ENCODE measurements around the gene ETF1.
"Not testable (repeated sequence)": the region's sequence is repeated elsewhere in the genome, so short reads cannot be mapped to it uniquely, and the experiment has no call there.

ETF1 gene

GRCh38 chr5:138488481-138488945, 54.5 kb downstream of the ETF1 start:
- DNase-seq: peak in 1 of 3 donors; percentile 48
- H3K9me3 ChIP-seq (ENCODE audit: control extremely low read depth in 1 of 5, control insufficient read depth in 4 of 5, insufficient read depth in 2 of 5, low read depth in 1 of 5, low read length in 4 of 5): no peaks in the 10 kb centered on the region
- H3K36me3 ChIP-seq (ENCODE audit: control insufficient read depth in 4 of 4, insufficient read depth in 4 of 4, low read length in 3 of 4): no peaks in the 10 kb centered on the region
- CTCF ChIA-PET: no interaction called here
- no peak overlapping the region for H3K27ac ChIP-seq (ENCODE audit: insufficient read depth in 1 of 2, low read depth in 1 of 2, low read length in 2 of 2, poor library complexity in 1 of 2, severe bottlenecking in 2 of 2)
- H3K27me3 ChIP-seq (replicated peaks in 2 of 5; ENCODE audit: control insufficient read depth in 4 of 5, insufficient read depth in 5 of 5, low read length in 4 of 5): peaks cover 9 to 38% (median 10%) of the 10 kb centered on the region in 5 experiments
- 92% methylated on average over 2 of the region's 5 CpGs for WGBS (ENCODE audit: insufficient coverage)
- H3K4me3 ChIP-seq (ENCODE audit: control insufficient read depth in 1 of 7, extremely low read depth in 1 of 7, insufficient read depth in 4 of 7, low read depth in 2 of 7, low read length in 6 of 7): no peak overlapping the region
- POLR2A ChIA-PET: no interaction called here
- H3K4me1 ChIP-seq (ENCODE audit: control extremely low read depth in 1 of 4, control insufficient read depth in 4 of 4, insufficient read depth in 4 of 4, low read length in 3 of 4): peaks cover 0 to 18% (median 17%) of the 10 kb centered on the region in 4 experiments

GRCh38 chr5:138482638-138483037, 60.4 kb downstream of the ETF1 start:
- CTCF ChIA-PET: interaction anchor here (0.8 to 1.3 kb wide), 3 partner anchors 13 to 18 kb away, joined by 3 to 4 read pairs (median 3); partner anchors contain the start of gene EGR1
- POLR2A ChIA-PET: interaction anchor here (0.8 kb wide), 1 partner anchor 17 kb away, joined by 3 read pairs; the partner anchor contains the start of gene EGR1
- Histone ChIP-seq H3K9me3 (ENCODE audit: control extremely low read depth in 1 of 5, control insufficient read depth in 4 of 5, insufficient read depth in 2 of 5, low read depth in 1 of 5, low read length in 4 of 5) (no peaks in the 10 kb centered on the region), H3K4me3 (ENCODE audit: control insufficient read depth in 1 of 7, extremely low read depth in 1 of 7, insufficient read depth in 4 of 7, low read depth in 2 of 7, low read length in 6 of 7) (no peak overlapping the region), H3K27me3 (replicated peaks in 2 of 5; ENCODE audit: control insufficient read depth in 4 of 5, insufficient read depth in 5 of 5, low read length in 4 of 5) (peaks cover 0 to 2% (median 0%) of the 10 kb centered on the region in 5 experiments), H3K27ac (ENCODE audit: insufficient read depth in 1 of 2, low read depth in 1 of 2, low read length in 2 of 2, poor library complexity in 1 of 2, severe bottlenecking in 2 of 2) (no peak overlapping the region), H3K36me3 (ENCODE audit: control insufficient read depth in 4 of 4, insufficient read depth in 4 of 4, low read length in 3 of 4) (no peaks in the 10 kb centered on the region), H3K4me1 (ENCODE audit: control extremely low read depth in 1 of 4, control insufficient read depth in 4 of 4, insufficient read depth in 4 of 4, low read length in 3 of 4) (no peaks in the 10 kb centered on the region)
- no peak for DNase-seq
- WGBS (ENCODE audit: insufficient coverage): 70% methylated on average over 4 of the region's 4 CpGs

GRCh38 chr5:138476918-138477317, 66.1 kb downstream of the ETF1 start:
- DNase-seq: no peak
- no peaks in the 10 kb centered on the region for H3K4me1 ChIP-seq (ENCODE audit: control extremely low read depth in 1 of 4, control insufficient read depth in 4 of 4, insufficient read depth in 4 of 4, low read length in 3 of 4)
- no peaks in the 10 kb centered on the region for H3K36me3 ChIP-seq (ENCODE audit: control insufficient read depth in 4 of 4, insufficient read depth in 4 of 4, low read length in 3 of 4)
- ChIA-PET POLR2A (interaction anchor here (1.7 kb wide), 1 partner anchor 12 kb away, joined by 8 read pairs; the partner anchor contains the start of gene EGR1), CTCF (no interaction called here)
- no peak overlapping the region for H3K4me3 ChIP-seq (ENCODE audit: control insufficient read depth in 1 of 7, extremely low read depth in 1 of 7, insufficient read depth in 4 of 7, low read depth in 2 of 7, low read length in 6 of 7)
- WGBS (ENCODE audit: insufficient coverage): 93% methylated on average over 3 of the region's 7 CpGs
- H3K27ac ChIP-seq (ENCODE audit: insufficient read depth in 1 of 2, low read depth in 1 of 2, low read length in 2 of 2, poor library complexity in 1 of 2, severe bottlenecking in 2 of 2): no peak overlapping the region
- H3K27me3 ChIP-seq (replicated peaks in 2 of 5; ENCODE audit: control insufficient read depth in 4 of 5, insufficient read depth in 5 of 5, low read length in 4 of 5): peaks cover 0 to 4% (median 0%) of the 10 kb centered on the region in 5 experiments
- no peaks in the 10 kb centered on the region for H3K9me3 ChIP-seq (ENCODE audit: control extremely low read depth in 1 of 5, control insufficient read depth in 4 of 5, insufficient read depth in 2 of 5, low read depth in 1 of 5, low read length in 4 of 5)

GRCh38 chr5:138473151-138473550, 69.9 kb downstream of the ETF1 start:
- H3K9me3 ChIP-seq (ENCODE audit: control extremely low read depth in 1 of 5, control insufficient read depth in 4 of 5, insufficient read depth in 2 of 5, low read depth in 1 of 5, low read length in 4 of 5); H3K4me3 ChIP-seq (ENCODE audit: control insufficient read depth in 1 of 7, extremely low read depth in 1 of 7, insufficient read depth in 4 of 7, low read depth in 2 of 7, low read length in 6 of 7); DNase-seq; H3K4me1 ChIP-seq (ENCODE audit: control extremely low read depth in 1 of 4, control insufficient read depth in 4 of 4, insufficient read depth in 4 of 4, low read length in 3 of 4); H3K27me3 ChIP-seq (replicated peaks in 2 of 5; ENCODE audit: control insufficient read depth in 4 of 5, insufficient read depth in 5 of 5, low read length in 4 of 5); H3K27ac ChIP-seq (ENCODE audit: insufficient read depth in 1 of 2, low read depth in 1 of 2, low read length in 2 of 2, poor library complexity in 1 of 2, severe bottlenecking in 2 of 2); H3K36me3 ChIP-seq (ENCODE audit: control insufficient read depth in 4 of 4, insufficient read depth in 4 of 4, low read length in 3 of 4); POLR2A ChIA-PET: not testable (repeated sequence)
- CTCF ChIA-PET: interaction anchor here (1.1 to 1.4 kb wide), 3 partner anchors 8 to 33 kb away, joined by 3 read pairs; partner anchors contain the start of gene EGR1
- WGBS (ENCODE audit: insufficient coverage): 95% methylated on average over 5 of the region's 5 CpGs

GRCh38 chr5:138472353-138472752, 70.7 kb downstream of the ETF1 start:
- Histone ChIP-seq H3K27me3 (replicated peaks in 2 of 5; ENCODE audit: control insufficient read depth in 4 of 5, insufficient read depth in 5 of 5, low read length in 4 of 5) (peaks cover 0 to 12% (median 2%) of the 10 kb centered on the region in 5 experiments), H3K4me1 (ENCODE audit: control extremely low read depth in 1 of 4, control insufficient read depth in 4 of 4, insufficient read depth in 4 of 4, low read length in 3 of 4) (no peaks in the 10 kb centered on the region), H3K27ac (ENCODE audit: insufficient read depth in 1 of 2, low read depth in 1 of 2, low read length in 2 of 2, poor library complexity in 1 of 2, severe bottlenecking in 2 of 2) (no peak overlapping the region), H3K9me3 (ENCODE audit: control extremely low read depth in 1 of 5, control insufficient read depth in 4 of 5, insufficient read depth in 2 of 5, low read depth in 1 of 5, low read length in 4 of 5) (no peaks in the 10 kb centered on the region), H3K4me3 (ENCODE audit: control insufficient read depth in 1 of 7, extremely low read depth in 1 of 7, insufficient read depth in 4 of 7, low read depth in 2 of 7, low read length in 6 of 7) (no peak overlapping the region), H3K36me3 (ENCODE audit: control insufficient read depth in 4 of 4, insufficient read depth in 4 of 4, low read length in 3 of 4) (peaks cover 0 to 9% (median 4%) of the 10 kb centered on the region in 4 experiments)
- ChIA-PET CTCF (interaction anchor here (29.7 kb wide), 1 partner anchor 27 kb away, joined by 494 read pairs; no protein-coding TSS in a partner anchor), POLR2A (no interaction called here)
- 68% methylated on average over 6 of the region's 6 CpGs for WGBS (ENCODE audit: insufficient coverage)
- DNase-seq: no peak

GRCh38 chr5:138471052-138471361, 72.0 kb downstream of the ETF1 start:
- Histone ChIP-seq H3K4me1 (ENCODE audit: control extremely low read depth in 1 of 4, control insufficient read depth in 4 of 4, insufficient read depth in 4 of 4, low read length in 3 of 4) (peaks cover 0 to 10% (median 7%) of the 10 kb centered on the region in 4 experiments), H3K27me3 (replicated peaks in 2 of 5; ENCODE audit: control insufficient read depth in 4 of 5, insufficient read depth in 5 of 5, low read length in 4 of 5) (peaks cover 0 to 18% (median 13%) of the 10 kb centered on the region in 5 experiments), H3K4me3 (ENCODE audit: control insufficient read depth in 1 of 7, extremely low read depth in 1 of 7, insufficient read depth in 4 of 7, low read depth in 2 of 7, low read length in 6 of 7) (no peak overlapping the region), H3K9me3 (ENCODE audit: control extremely low read depth in 1 of 5, control insufficient read depth in 4 of 5, insufficient read depth in 2 of 5, low read depth in 1 of 5, low read length in 4 of 5) (no peaks in the 10 kb centered on the region), H3K27ac (ENCODE audit: insufficient read depth in 1 of 2, low read depth in 1 of 2, low read length in 2 of 2, poor library complexity in 1 of 2, severe bottlenecking in 2 of 2) (no peak overlapping the region), H3K36me3 (ENCODE audit: control insufficient read depth in 4 of 4, insufficient read depth in 4 of 4, low read length in 3 of 4) (peaks cover 0 to 18% (median 7%) of the 10 kb centered on the region in 4 experiments)
- POLR2A ChIA-PET: no interaction called here
- DNase-seq: no peak
- 100% methylated on average over 1 of the region's 2 CpGs for whole genome bisulfite sequencing (ENCODE audit: insufficient coverage)
- CTCF ChIA-PET: interaction anchor here (1.1 to 29.7 kb wide), 2 partner anchors 14 to 28 kb away, joined by 4 to 494 read pairs; no protein-coding TSS in a partner anchor

- CTCF ChIA-PET: interaction anchor here (1.1 to 29.7 kb wide), 4 partner anchors 12 to 28 kb away, joined by 4 to 494 read pairs (median 4); no protein-coding TSS in a partner anchor
- Histone ChIP-seq H3K9me3 (ENCODE audit: control extremely low read depth in 1 of 5, control insufficient read depth in 4 of 5, insufficient read depth in 2 of 5, low read depth in 1 of 5, low read length in 4 of 5) (no peaks in the 10 kb centered on the region), H3K27me3 (replicated peaks in 2 of 5; ENCODE audit: control insufficient read depth in 4 of 5, insufficient read depth in 5 of 5, low read length in 4 of 5) (peaks cover 0 to 23% (median 13%) of the 10 kb centered on the region in 5 experiments), H3K36me3 (ENCODE audit: control insufficient read depth in 4 of 4, insufficient read depth in 4 of 4, low read length in 3 of 4) (peaks cover 0 to 18% (median 7%) of the 10 kb centered on the region in 4 experiments), H3K4me1 (ENCODE audit: control extremely low read depth in 1 of 4, control insufficient read depth in 4 of 4, insufficient read depth in 4 of 4, low read length in 3 of 4) (peaks cover 0 to 15% (median 12%) of the 10 kb centered on the region in 4 experiments), H3K27ac (ENCODE audit: insufficient read depth in 1 of 2, low read depth in 1 of 2, low read length in 2 of 2, poor library complexity in 1 of 2, severe bottlenecking in 2 of 2) (no peak overlapping the region), H3K4me3 (ENCODE audit: control insufficient read depth in 1 of 7, extremely low read depth in 1 of 7, insufficient read depth in 4 of 7, low read depth in 2 of 7, low read length in 6 of 7) (no peak overlapping the region)
- WGBS (ENCODE audit: insufficient coverage): 100% methylated on average over 1 of the region's 3 CpGs
- peak in 1 of 3 donors; percentile 33 for DNase-seq
- POLR2A ChIA-PET: interaction anchor here (0.6 kb wide), 1 partner anchor 11 kb away, joined by 5 read pairs; no protein-coding TSS in a partner anchor
Measured at GRCh38 chr5:138470322-138471051, 72.5 kb downstream of the ETF1 start.

Measured in common myeloid progenitor, CD34-positive (primary cell).